WTC11 (cell line): ENCODE results near the gene FAM167B. TPM values are rescaled to one million over a fixed set of nuclear protein-coding genes. Genes with fewer than 3 reads are reported as not detected.

Source experiments
- ATAC-seq: fragments of 200-7000 bp; cut with Tn5 transposase; 2 replicates; pipeline ENCODE4 v1.10.0; 2021; ENCODE audit warnings: mild to moderate bottlenecking, moderate library complexity
- CTCF ChIA-PET: fragments of 300-600 bp; sonication (Branson Sonifier 250); formaldehyde crosslinking; loops from one replicate; lab custom pipeline; 2021; ENCODE audit warnings: antibody characterized with exemption; lab: Charles Lee
- POLR2A ChIA-PET: fragments of 350-600 bp; sonication (Branson Sonifier 250); formaldehyde crosslinking; loops from one replicate; lab custom pipeline; 2021; ENCODE audit warnings: antibody characterized with exemption; lab: Charles Lee
- DNase-seq: peaks from one replicate; pipeline ENCODE4 v3.0.0; 2021; ENCODE audit warnings: low spot score
- H3K27ac Mint-ChIP-seq: 2 replicates; pipeline ENCODE4 v1.8.0; 2021; ENCODE audit warnings: mixed read lengths
- H3K27me3 Mint-ChIP-seq: 2 replicates; pipeline ENCODE4 v1.8.0; 2021; ENCODE audit warnings: low read depth, mild to moderate bottlenecking, moderate library complexity, mixed read lengths
- H3K36me3 Mint-ChIP-seq: 2 replicates; pipeline ENCODE4 v1.8.0; 2021; ENCODE audit warnings: mixed read lengths
- H3K4me1 Mint-ChIP-seq: 2 replicates; pipeline ENCODE4 v1.8.0; 2022; ENCODE audit warnings: mixed read lengths
- H3K4me3 Mint-ChIP-seq: 2 replicates; pipeline ENCODE4 v1.8.0; 2021; ENCODE audit warnings: mild to moderate bottlenecking, moderate library complexity, mixed read lengths
- H3K9me3 Mint-ChIP-seq: 2 replicates; pipeline ENCODE4 v1.8.0; 2021; ENCODE audit warnings: mixed read lengths
- E2F4 ChIP-seq: sonication (generic); formaldehyde crosslinking; IDR thresholded peaks from 2 replicates; pipeline ENCODE4 v1.8.1; 2022; ENCODE audit warnings: low read depth, mild to moderate bottlenecking, moderate library complexity, missing genetic modification reagents, borderline replicate concordance
- E2F5 ChIP-seq: sonication (generic); formaldehyde crosslinking; IDR thresholded peaks from 2 replicates; pipeline ENCODE4 v1.8.1; 2022; ENCODE audit warnings: mild to moderate bottlenecking, moderate library complexity, missing genetic modification reagents
- ERG ChIP-seq: fragments of 250-450 bp; sonication (Bioruptor Pico); IDR thresholded peaks from 2 replicates; pipeline ENCODE4 v1.8.0; 2021; ENCODE audit warnings: mild to moderate bottlenecking
- GTF2I ChIP-seq: fragments of 250-450 bp; sonication (Bioruptor Pico); conservative IDR thresholded peaks from 2 replicates; pipeline ENCODE4 v1.4.0; 2021; ENCODE audit warnings: mild to moderate bottlenecking
- HMGXB4 ChIP-seq: sonication (generic); formaldehyde crosslinking; IDR thresholded peaks from 2 replicates; pipeline ENCODE4 v1.8.1; 2023; ENCODE audit warnings: mild to moderate bottlenecking, moderate library complexity, missing genetic modification reagents
- KAT7 ChIP-seq: sonication (generic); formaldehyde crosslinking; IDR thresholded peaks from 2 replicates; pipeline ENCODE4 v1.8.1; 2023; ENCODE audit warnings: missing genetic modification reagents, mild to moderate bottlenecking, borderline replicate concordance
- MLX ChIP-seq: sonication (generic); formaldehyde crosslinking; IDR thresholded peaks from 2 replicates; pipeline ENCODE4 v1.8.1; 2023; ENCODE audit warnings: mild to moderate bottlenecking, missing genetic modification reagents, moderate library complexity
- MYBL2 ChIP-seq: sonication (generic); formaldehyde crosslinking; IDR thresholded peaks from 2 replicates; pipeline ENCODE4 v1.8.1; 2023; ENCODE audit warnings: mild to moderate bottlenecking, moderate library complexity, missing genetic modification reagents
- NFYB ChIP-seq: sonication (generic); formaldehyde crosslinking; conservative IDR thresholded peaks from 2 replicates; pipeline ENCODE4 v1.8.0; 2022; ENCODE audit warnings: low read depth, missing genetic modification reagents
- SMAD3 ChIP-seq: sonication (generic); formaldehyde crosslinking; IDR thresholded peaks from 2 replicates; pipeline ENCODE4 v1.8.0; 2022; ENCODE audit warnings: missing genetic modification reagents, mild to moderate bottlenecking, borderline replicate concordance
- TEAD1 ChIP-seq: sonication (generic); formaldehyde crosslinking; IDR thresholded peaks from 2 replicates; pipeline ENCODE4 v1.8.0; 2022; ENCODE audit warnings: mild to moderate bottlenecking, missing genetic modification reagents
- USF1 ChIP-seq: sonication (generic); formaldehyde crosslinking; IDR thresholded peaks from 2 replicates; pipeline ENCODE4 v1.8.0; 2022; ENCODE audit warnings: mild to moderate bottlenecking, missing genetic modification reagents
- ZNF138 ChIP-seq: sonication (generic); formaldehyde crosslinking; conservative IDR thresholded peaks from 2 replicates; pipeline ENCODE4 v1.8.1; 2022; ENCODE audit warnings: mild to moderate bottlenecking, moderate library complexity, missing genetic modification reagents
- ZNF281 ChIP-seq: sonication (generic); formaldehyde crosslinking; IDR thresholded peaks from 2 replicates; pipeline ENCODE4 v1.8.0; 2023; ENCODE audit warnings: mild to moderate bottlenecking, missing genetic modification reagents
- ZNF317 ChIP-seq: sonication (generic); formaldehyde crosslinking; IDR thresholded peaks from 2 replicates; pipeline ENCODE4 v1.8.1; 2023; ENCODE audit warnings: low read depth, mild to moderate bottlenecking, moderate library complexity, missing genetic modification reagents, borderline replicate concordance
- ZNF416 ChIP-seq: fragments of 250-450 bp; sonication (Bioruptor Pico); IDR thresholded peaks from 2 replicates; pipeline ENCODE4 v1.9.0; 2021; ENCODE audit warnings: mild to moderate bottlenecking, inconsistent platforms
- ZNF423 ChIP-seq: fragments of 250-450 bp; sonication (Bioruptor Pico); IDR thresholded peaks from 2 replicates; pipeline ENCODE4 v2.1.2; 2022; ENCODE audit warnings: mild to moderate bottlenecking, moderate library complexity
- ZNF512 ChIP-seq: sonication (generic); formaldehyde crosslinking; IDR thresholded peaks from 2 replicates; pipeline ENCODE4 v1.8.1; 2022; ENCODE audit warnings: missing genetic modification reagents, borderline replicate concordance
- ZSCAN18 ChIP-seq: fragments of 250-450 bp; sonication (Bioruptor Pico); IDR thresholded peaks from 2 replicates; pipeline ENCODE4 v2.1.2; 2022; ENCODE audit warnings: mild to moderate bottlenecking, moderate library complexity
- total RNA-seq: library from RNA; stranded (reverse); gene quantifications from 3 replicates; pipeline ENCODE4 v1.2.3, GENCODE V29; 2021

FAM167B gene
- total RNA-seq, 1 experiment from 2014 or later: 5.4 TPM

GRCh38 chr1:32291708-32292538 is 44.9 kb downstream of the FAM167B start, which contains the start of gene HDAC1:
TSS of gene HDAC1 (plus strand) at chr1:32292083. CDS start at chr1:32292170, 87 bp downstream.
- CTCF ChIA-PET: interaction anchor here (0.5 to 2.0 kb wide), 4 partner anchors 32 to 836 kb away, joined by 3 to 18 read pairs (median 4); no protein-coding TSS in a partner anchor
- TF ChIP-seq ZNF416 (CRISPR knock-in tag) (peak; percentile 68; the same call in 1 of the 2 replicates), MLX (CRISPR knock-in tag) (no peak), E2F4 (CRISPR knock-in tag) (no peak), SMAD3 (CRISPR knock-in tag) (0 out of 2 replicates have a peak, but pooled peaks have one; percentile 2), TEAD1 (CRISPR knock-in tag) (0 out of 2 replicates have a peak, but pooled peaks have one; percentile 20), ZNF317 (no peak), ZNF281 (CRISPR knock-in tag) (0 out of 2 replicates have a peak, but pooled peaks have one; percentile 60), E2F5 (CRISPR knock-in tag) (no peak; the same call in 1 of the 2 replicates), USF1 (CRISPR knock-in tag) (0 out of 2 replicates have a peak, but pooled peaks have one; percentile 36), ZNF512 (CRISPR knock-in tag) (no peak), HMGXB4 (CRISPR knock-in tag) (0 out of 2 replicates have a peak, but pooled peaks have one; percentile 35), GTF2I (CRISPR knock-in tag) (peak; percentile 99), ERG (CRISPR knock-in tag) (0 out of 2 replicates have a peak, but pooled peaks have one; percentile 54), ZNF138 (CRISPR knock-in tag) (no peak), KAT7 (CRISPR knock-in tag) (peak; percentile 68; the same call in 1 of the 2 replicates), NFYB (CRISPR knock-in tag) (peak; percentile 83), MYBL2 (CRISPR knock-in tag) (peak; percentile 56; the same call in 1 of the 2 replicates), ZSCAN18 (peak; percentile 79; the same call in 1 of the 2 replicates), ZNF423 (CRISPR knock-in tag) (peak; percentile 97)

More at GRCh38 chr1:32291708-32292538, 44.9 kb downstream of the FAM167B start, which contains the start of gene HDAC1:
- H3K4me3 Mint-ChIP-seq: peak within 1 kb of the TSS; percentile 99
- H3K4me1 Mint-ChIP-seq: peaks cover 23% of the 10 kb centered on the region
- DNase-seq (peak; percentile 91), ATAC-seq (peak; percentile 91)
- H3K36me3 Mint-ChIP-seq: peaks cover 7% of the 10 kb centered on the region
- POLR2A ChIA-PET: interaction anchor here (0.6 to 2.6 kb wide), 5 partner anchors 17 to 65 kb away, joined by 3 to 8 read pairs (median 5); no protein-coding TSS in a partner anchor
- no peaks in the 10 kb centered on the region for H3K9me3 Mint-ChIP-seq
- peak within 1 kb of the TSS; percentile 85 for H3K27ac Mint-ChIP-seq
- no peaks in the 10 kb centered on the region for H3K27me3 Mint-ChIP-seq
